ENCODE data around the gene C2orf15. TPM values are rescaled to one million over a fixed set of nuclear protein-coding genes. Genes with fewer than 3 reads are reported as not detected.

The C2orf15 gene
- total RNA-seq, 1 experiment from 2014 or later: 1.4 TPM

DNA sequence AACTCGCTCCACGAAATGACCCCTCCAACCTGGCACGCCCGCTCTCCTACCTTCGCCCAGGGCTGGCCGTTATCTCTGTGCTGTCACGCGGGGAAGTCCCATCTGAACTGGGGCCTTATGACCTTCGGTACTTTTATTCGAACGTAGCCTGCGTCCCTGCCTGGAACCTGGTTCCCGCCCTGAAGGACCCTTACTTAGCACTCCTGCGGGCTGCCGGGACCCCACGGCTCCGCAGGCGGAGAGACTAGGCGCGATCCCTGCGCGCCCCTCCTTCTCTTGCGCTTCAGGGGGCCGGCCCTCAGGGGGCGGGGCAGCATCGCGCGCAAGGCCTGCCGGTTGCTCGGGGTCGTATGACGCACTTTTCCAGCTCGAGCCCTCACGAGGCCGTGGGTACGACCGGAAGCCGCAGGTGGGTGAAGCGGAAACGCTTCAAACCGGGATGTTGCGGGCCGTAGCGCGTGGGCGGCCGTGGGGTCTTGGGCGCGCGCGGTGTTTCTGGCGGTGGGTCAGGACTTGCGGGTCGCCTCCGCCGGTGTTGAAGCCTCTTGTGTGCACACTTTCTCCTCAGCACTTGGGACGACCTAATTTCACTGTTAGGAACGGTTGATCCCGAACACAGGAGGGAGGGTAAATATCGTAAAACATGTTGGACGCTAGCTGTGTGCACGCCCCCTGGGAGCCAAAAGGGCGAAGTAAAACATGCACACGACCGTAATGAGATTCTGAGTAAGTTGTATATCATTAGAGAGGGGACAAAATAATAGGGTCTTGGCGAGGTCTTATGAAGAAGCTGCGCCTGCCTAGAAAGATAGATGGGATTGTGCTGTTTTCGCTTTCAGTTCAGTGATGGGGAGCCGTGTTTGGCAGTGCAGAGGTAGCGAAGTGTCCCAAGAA is 13.4 kb downstream of the C2orf15 start, which contains the start of the genes LIPT1 and TSGA10:
TSS of gene LIPT1 (plus strand) at position 325 of the 894 bp plus-strand sequence. CDS start 6,991 bp downstream, outside the sequence.
TSS of gene TSGA10 (minus strand) at position 300 of the 894 bp plus-strand sequence. CDS start 45,503 bp downstream, outside the sequence.
- Histone ChIP-seq H4K20me1 (ENCODE audit: insufficient read depth, low read depth, low read length) (no peaks in the 10 kb centered on the region), H3K4me1 (ENCODE audit: low read length) (peaks cover 42% of the 10 kb centered on the region), H3K9me2 (replicated peaks; ENCODE audit: insufficient read depth, low read length) (no peaks in the 10 kb centered on the region), H3K4me2 (ENCODE audit: low read depth, low read length, poor library complexity, severe bottlenecking) (peak within 1 kb of the TSS; percentile 92), H3K79me2 (ENCODE audit: low read length) (peaks cover 37% of the 10 kb centered on the region), H3K27ac (ENCODE audit: low read length) (peak within 1 kb of the TSS; percentile 66), H2AFZ (ENCODE audit: low read length) (peak within 1 kb of the TSS; percentile 77), H3K9me3 (ENCODE audit: low read length) (no peaks in the 10 kb centered on the region), H3K4me3 (ENCODE audit: low read length) (peak within 1 kb of the TSS; percentile 73), H3K27me3 (ENCODE audit: low read length) (no peaks in the 10 kb centered on the region), H3K9ac (ENCODE audit: low read length) (peak within 1 kb of the TSS; percentile 87), H3K36me3 (ENCODE audit: insufficient read depth, low read length) (peaks cover 20% of the 10 kb centered on the region; the same call in 1 of the 2 replicates)
- DNase-seq: peak; percentile 98

GRCh38 chr2:99156891-99157290 is 15.4 kb downstream of the C2orf15 start:
- Histone ChIP-seq H3K4me3 (ENCODE audit: low read length) (peak overlapping the region; percentile 73; the same call in 1 of the 2 replicates), H3K9me2 (replicated peaks; ENCODE audit: insufficient read depth, low read length) (no peaks in the 10 kb centered on the region), H3K79me2 (ENCODE audit: low read length) (peaks cover 44% of the 10 kb centered on the region), H3K4me1 (ENCODE audit: low read length) (peaks cover 41% of the 10 kb centered on the region), H4K20me1 (ENCODE audit: insufficient read depth, low read depth, low read length) (no peaks in the 10 kb centered on the region), H2AFZ (ENCODE audit: low read length) (no peak overlapping the region), H3K4me2 (ENCODE audit: low read depth, low read length, poor library complexity, severe bottlenecking) (peak overlapping the region; percentile 92), H3K36me3 (ENCODE audit: insufficient read depth, low read length) (peaks cover 29% of the 10 kb centered on the region; the same call in 1 of the 2 replicates), H3K27ac (ENCODE audit: low read length) (peak overlapping the region; percentile 66), H3K9me3 (ENCODE audit: low read length) (no peaks in the 10 kb centered on the region), H3K9ac (ENCODE audit: low read length) (peak overlapping the region; percentile 19), H3K27me3 (ENCODE audit: low read length) (no peaks in the 10 kb centered on the region)
- no peak for DNase-seq

DNA sequence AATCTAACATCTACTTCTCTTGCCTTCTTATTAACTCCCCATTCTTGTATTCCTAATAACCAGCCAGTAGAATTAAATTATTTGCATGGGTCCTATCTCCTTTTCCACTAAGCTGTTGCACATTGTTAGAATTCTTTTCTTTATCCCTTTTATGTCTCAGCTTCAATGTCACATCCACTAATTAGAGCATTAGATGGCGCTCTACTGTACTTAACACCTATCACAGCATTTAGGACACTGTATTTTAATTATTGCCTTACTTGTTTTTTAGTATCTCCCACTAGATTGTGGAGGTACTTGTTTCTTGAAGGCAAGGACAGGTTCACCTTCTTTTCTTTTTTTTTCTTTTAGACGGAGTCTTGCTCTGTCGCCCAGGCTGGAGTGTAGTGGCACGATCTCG is 17.1 kb downstream of the C2orf15 start:
- no peaks in the 10 kb centered on the region for H4K20me1 ChIP-seq (ENCODE audit: insufficient read depth, low read depth, low read length)
- no peak overlapping the region for H3K4me2 ChIP-seq (ENCODE audit: low read depth, low read length, poor library complexity, severe bottlenecking)
- H3K36me3 ChIP-seq (ENCODE audit: insufficient read depth, low read length): peaks cover 34% of the 10 kb centered on the region; the same call in 1 of the 2 replicates
- no peaks in the 10 kb centered on the region for H3K27me3 ChIP-seq (ENCODE audit: low read length)
- no peak overlapping the region for H3K4me3 ChIP-seq (ENCODE audit: low read length)
- H2AFZ ChIP-seq (ENCODE audit: low read length): no peak overlapping the region
- no peak overlapping the region for H3K9ac ChIP-seq (ENCODE audit: low read length)
- H3K79me2 ChIP-seq (ENCODE audit: low read length): peaks cover 40% of the 10 kb centered on the region
- peak; percentile 52 for DNase-seq
- H3K9me2 ChIP-seq (replicated peaks; ENCODE audit: insufficient read depth, low read length): no peaks in the 10 kb centered on the region
- H3K4me1 ChIP-seq (ENCODE audit: low read length): peaks cover 27% of the 10 kb centered on the region
- no peak overlapping the region for H3K27ac ChIP-seq (ENCODE audit: low read length)
- H3K9me3 ChIP-seq (ENCODE audit: low read length): no peaks in the 10 kb centered on the region

- Histone ChIP-seq H2AFZ (ENCODE audit: low read length) (no peak overlapping the region), H3K9ac (ENCODE audit: low read length) (no peak overlapping the region), H3K79me2 (ENCODE audit: low read length) (peaks cover 40% of the 10 kb centered on the region), H3K27me3 (ENCODE audit: low read length) (no peaks in the 10 kb centered on the region), H3K4me3 (ENCODE audit: low read length) (no peak overlapping the region), H3K4me2 (ENCODE audit: low read depth, low read length, poor library complexity, severe bottlenecking) (no peak overlapping the region), H4K20me1 (ENCODE audit: insufficient read depth, low read depth, low read length) (no peaks in the 10 kb centered on the region), H3K9me2 (replicated peaks; ENCODE audit: insufficient read depth, low read length) (no peaks in the 10 kb centered on the region), H3K36me3 (ENCODE audit: insufficient read depth, low read length) (peaks cover 34% of the 10 kb centered on the region; the same call in 1 of the 2 replicates), H3K4me1 (ENCODE audit: low read length) (peaks cover 18% of the 10 kb centered on the region), H3K9me3 (ENCODE audit: low read length) (no peaks in the 10 kb centered on the region), H3K27ac (ENCODE audit: low read length) (no peak overlapping the region)
- DNase-seq: no peak
Measured at GRCh38 chr2:99159594-99159993, 18.1 kb downstream of the C2orf15 start.

GRCh38 chr2:99166218-99166617 is 24.7 kb downstream of the C2orf15 start:
- Histone ChIP-seq H2AFZ (ENCODE audit: low read length) (no peak overlapping the region), H3K79me2 (ENCODE audit: low read length) (peaks cover 19% of the 10 kb centered on the region), H3K9me3 (ENCODE audit: low read length) (no peaks in the 10 kb centered on the region), H3K9me2 (replicated peaks; ENCODE audit: insufficient read depth, low read length) (no peaks in the 10 kb centered on the region), H3K27me3 (ENCODE audit: low read length) (no peaks in the 10 kb centered on the region), H4K20me1 (ENCODE audit: insufficient read depth, low read depth, low read length) (no peaks in the 10 kb centered on the region), H3K4me1 (ENCODE audit: low read length) (peaks cover 5% of the 10 kb centered on the region; the same call in 1 of the 2 replicates), H3K9ac (ENCODE audit: low read length) (no peak overlapping the region), H3K4me3 (ENCODE audit: low read length) (no peak overlapping the region), H3K4me2 (ENCODE audit: low read depth, low read length, poor library complexity, severe bottlenecking) (no peak overlapping the region), H3K27ac (ENCODE audit: low read length) (no peak overlapping the region), H3K36me3 (ENCODE audit: insufficient read depth, low read length) (peaks cover 40% of the 10 kb centered on the region; the same call in 1 of the 2 replicates)
- DNase-seq: no peak

GRCh38 chr2:99169534-99169933 is 28.0 kb downstream of the C2orf15 start:
- no peaks in the 10 kb centered on the region for H3K9me2 ChIP-seq (replicated peaks; ENCODE audit: insufficient read depth, low read length)
- H3K36me3 ChIP-seq (ENCODE audit: insufficient read depth, low read length): peaks cover 43% of the 10 kb centered on the region; the same call in 1 of the 2 replicates

DNA sequence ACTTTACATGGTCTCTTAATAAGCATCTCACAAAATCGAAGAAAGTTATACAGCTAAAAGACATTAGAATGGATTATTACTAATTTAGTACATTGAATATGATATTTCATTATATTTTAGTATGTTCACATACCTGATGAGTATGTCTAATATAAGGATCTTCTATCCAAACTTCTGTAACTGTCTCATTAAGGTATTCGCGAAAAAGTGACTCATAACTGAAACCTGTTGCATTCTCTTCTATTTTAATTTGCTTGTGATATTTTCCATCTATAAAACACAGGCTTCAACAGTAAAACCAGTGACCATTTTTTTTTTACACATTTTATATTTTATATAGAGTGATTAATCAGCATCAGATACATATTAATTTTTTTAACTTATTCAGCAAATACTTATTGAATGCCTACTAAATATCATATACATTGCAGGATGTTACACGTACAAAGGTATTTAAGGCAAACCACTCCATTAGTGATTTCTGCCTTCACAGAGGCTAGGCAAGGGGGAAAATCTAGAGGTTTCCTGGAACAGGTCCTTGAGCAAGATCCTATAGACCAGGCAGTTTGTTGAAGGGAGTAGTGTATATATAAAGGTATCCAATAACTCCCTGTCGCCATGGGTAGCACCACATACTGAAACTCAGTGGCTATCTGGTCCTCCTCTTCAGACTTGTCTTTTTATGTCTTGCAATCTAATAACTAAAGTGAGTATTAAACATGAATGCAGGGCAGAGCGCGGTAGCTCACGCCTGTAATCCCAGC is 30.1 kb downstream of the C2orf15 start:
- H3K27ac ChIP-seq (ENCODE audit: low read length): no peak overlapping the region
- peaks cover 5% of the 10 kb centered on the region; the same call in 1 of the 2 replicates for H3K4me1 ChIP-seq (ENCODE audit: low read length)
- H3K27me3 ChIP-seq (ENCODE audit: low read length): no peaks in the 10 kb centered on the region
- H3K9me3 ChIP-seq (ENCODE audit: low read length): no peaks in the 10 kb centered on the region
- H2AFZ ChIP-seq (ENCODE audit: low read length): no peak overlapping the region
- no peaks in the 10 kb centered on the region for H4K20me1 ChIP-seq (ENCODE audit: insufficient read depth, low read depth, low read length)
- H3K9me2 ChIP-seq (replicated peaks; ENCODE audit: insufficient read depth, low read length): no peaks in the 10 kb centered on the region
- peaks cover 37% of the 10 kb centered on the region for H3K79me2 ChIP-seq (ENCODE audit: low read length)
- no peak for DNase-seq
- H3K9ac ChIP-seq (ENCODE audit: low read length): no peak overlapping the region
- H3K36me3 ChIP-seq (ENCODE audit: insufficient read depth, low read length): peaks cover 43% of the 10 kb centered on the region; the same call in 1 of the 2 replicates
- H3K4me3 ChIP-seq (ENCODE audit: low read length): no peak overlapping the region
- H3K4me2 ChIP-seq (ENCODE audit: low read depth, low read length, poor library complexity, severe bottlenecking): no peak overlapping the region

More at GRCh38 chr2:99169534-99169933, 28.0 kb downstream of the C2orf15 start:
- Histone ChIP-seq H3K4me2 (ENCODE audit: low read depth, low read length, poor library complexity, severe bottlenecking) (no peak overlapping the region), H3K9ac (ENCODE audit: low read length) (no peak overlapping the region), H3K4me3 (ENCODE audit: low read length) (no peak overlapping the region), H3K27ac (ENCODE audit: low read length) (0 out of 2 replicates have a peak overlapping the region, but pooled peaks have one; percentile 13), H3K79me2 (ENCODE audit: low read length) (peaks cover 25% of the 10 kb centered on the region), H4K20me1 (ENCODE audit: insufficient read depth, low read depth, low read length) (no peaks in the 10 kb centered on the region), H2AFZ (ENCODE audit: low read length) (no peak overlapping the region), H3K4me1 (ENCODE audit: low read length) (peaks cover 5% of the 10 kb centered on the region; the same call in 1 of the 2 replicates), H3K27me3 (ENCODE audit: low read length) (no peaks in the 10 kb centered on the region), H3K9me3 (ENCODE audit: low read length) (no peaks in the 10 kb centered on the region)
- DNase-seq: no peak

Data from Karpas-422 (cell line).